GM12878 (cell line): ENCODE data around the gene TMEM132D. TPM values are rescaled to one million over a fixed set of nuclear protein-coding genes. Genes with fewer than 3 reads are reported as not detected.

Source experiments
- ATAC-seq: fragments of 200-7000 bp; cut with Tn5 transposase; 3 replicates; pipeline ENCODE4 v1.9.1; 2020; ENCODE audit warnings: mild to moderate bottlenecking, moderate library complexity
- BruUV-seq: library from RNA; stranded (reverse); fragments of 400-500 nt; replicated peaks from 2 replicates; lab custom pipeline; 2021; lab: Mats Ljungman, UMichigan
- CTCF ChIA-PET: fragments of 300-600 bp; sonication (Branson Sonifier 250); formaldehyde crosslinking; extraction: SDS; loops from one replicate; lab custom pipeline; 2021; ENCODE audit warnings: inconsistent platforms; lab: Yijun Ruan, JAX
- POLR2A ChIA-PET: fragments of 350-600 bp; formaldehyde crosslinking; extraction: SDS; loops from one replicate; lab custom pipeline; 2021; ENCODE audit warnings: inconsistent platforms; lab: Charles Lee
- RAD21 ChIA-PET: fragments of 300-600 bp; sonication (Branson Sonifier 250); formaldehyde crosslinking; loops from one replicate; lab custom pipeline; 2023; ENCODE audit warnings: antibody characterized with exemption; ENCODE audit not compliant: unreplicated experiment; lab: Charles Lee
- SMC1A ChIA-PET: fragments of 300-600 bp; sonication (Branson Sonifier 250); formaldehyde crosslinking; loops from one replicate; lab custom pipeline; 2023; ENCODE audit not compliant: unreplicated experiment, uncharacterized antibody; lab: Charles Lee
- DNase-seq: peaks from one replicate; pipeline ENCODE4 v3.0.0-alpha.2; 2011; ENCODE audit warnings: low read depth, low spot score
- FAIRE-seq: peaks from 3 replicates; lab custom pipeline; 2011; peaks lifted over from hg19 to GRCh38; lab: Jason Lieb, UNC
- H2AFZ ChIP-seq: 2 replicates; pipeline ENCODE4 v1.6.0; 2011; ENCODE audit warnings: low read depth, low read length, control low read depth; ENCODE audit not compliant: control insufficient read depth
- H3K27ac ChIP-seq: 2 replicates; pipeline ENCODE4 v1.5.1; 2011; ENCODE audit warnings: control low read depth; ENCODE audit not compliant: control insufficient read depth, insufficient read depth
- H3K27me3 ChIP-seq, 2 experiments: replicated peaks in 1 of 2; 2 replicates each; pipeline versions ENCODE4 v1.6.0 to v1.6.1; 2011; ENCODE audit warnings: low read length in 1 of 2; ENCODE audit not compliant: control insufficient read depth in 2 of 2, insufficient read depth in 2 of 2
- H3K36me3 ChIP-seq, 2 experiments: 2 replicates each; pipeline ENCODE4 v1.5.1; 2011; ENCODE audit warnings: low read length in 1 of 2; ENCODE audit not compliant: control insufficient read depth in 2 of 2, insufficient read depth in 2 of 2
- H3K4me1 ChIP-seq: 2 replicates; pipeline ENCODE4 v1.6.1; 2011; ENCODE audit warnings: mild to moderate bottlenecking, low read length, moderate library complexity, mixed read lengths; ENCODE audit not compliant: control insufficient read depth, insufficient read depth
- H3K4me2 ChIP-seq: 2 replicates; pipeline ENCODE4 v1.6.0; 2011; ENCODE audit warnings: control low read depth; ENCODE audit not compliant: control insufficient read depth, insufficient read depth
- H3K4me3 ChIP-seq: fragments of 200-600 bp; sonication (generic); 2 replicates; pipeline ENCODE4 v1.5.1; 2016
- H3K79me2 ChIP-seq: 2 replicates; pipeline ENCODE4 v1.6.0; 2011; ENCODE audit warnings: low read length; ENCODE audit not compliant: control insufficient read depth, insufficient read depth
- H3K9ac ChIP-seq: 2 replicates; pipeline ENCODE4 v1.8.0; 2011; ENCODE audit warnings: low read length, control low read depth, mixed read lengths; ENCODE audit not compliant: control insufficient read depth, insufficient read depth
- H3K9me3 ChIP-seq: replicated peaks from 3 replicates; pipeline ENCODE4 v1.5.1; 2011; ENCODE audit warnings: mild to moderate bottlenecking, low read length; ENCODE audit not compliant: control insufficient read depth, insufficient read depth
- H4K20me1 ChIP-seq: 2 replicates; pipeline ENCODE4 v1.6.0; 2011; ENCODE audit not compliant: control insufficient read depth, insufficient read depth
- BCL3 ChIP-seq: IDR thresholded peaks from 2 replicates; pipeline ENCODE4 v1.6.1; 2011; ENCODE audit warnings: borderline replicate concordance, low read depth, mild to moderate bottlenecking, moderate library complexity, low read length; ENCODE audit not compliant: insufficient read depth, poor library complexity, severe bottlenecking
- CHD1 ChIP-seq: IDR thresholded peaks from 2 replicates; pipeline ENCODE4 v1.6.1; 2012; ENCODE audit warnings: low read depth, low read length, improper control_type of control experiment
- CHD2 ChIP-seq: IDR thresholded peaks from 2 replicates; pipeline ENCODE4 v1.6.1; 2011; ENCODE audit warnings: low read depth, low read length, improper control_type of control experiment, borderline replicate concordance
- EGR1 ChIP-seq, 2 experiments: IDR thresholded peaks; 1 replicate in 1 of 2; 2 replicates in 1 of 2; pipeline ENCODE4 v1.6.1; 2011 to 2012; ENCODE audit warnings: low read depth in 2 of 2, low read length in 2 of 2, borderline replicate concordance in 1 of 2, mild to moderate bottlenecking in 1 of 2, moderate library complexity in 1 of 2
- FOS ChIP-seq: IDR thresholded peaks from 3 replicates; pipeline ENCODE4 v1.6.1; 2011; ENCODE audit warnings: borderline replicate concordance; ENCODE audit not compliant: insufficient read length; ENCODE audit errors: extremely low read depth
- HDAC6 ChIP-seq: fragments of 200-600 bp; sonication (generic); IDR thresholded peaks from one replicate; pipeline ENCODE4 v1.8.0; 2017; ENCODE audit warnings: antibody characterized with exemption; ENCODE audit not compliant: unreplicated experiment
- JUNB ChIP-seq: IDR thresholded peaks from 2 replicates; pipeline ENCODE4 v1.6.1; 2016; ENCODE audit warnings: antibody characterized with exemption, mild to moderate bottlenecking
- PBX3 ChIP-seq: IDR thresholded peaks from 2 replicates; pipeline ENCODE4 v1.6.1; 2011; ENCODE audit warnings: mild to moderate bottlenecking, low read depth, low read length, moderate library complexity; ENCODE audit not compliant: insufficient replicate concordance
- POLR2AphosphoS5 ChIP-seq: IDR thresholded peaks from 2 replicates; pipeline ENCODE4 v1.6.1; 2011; ENCODE audit warnings: mild to moderate bottlenecking, low read length, inconsistent platforms
- SMAD5 ChIP-seq: IDR thresholded peaks from 2 replicates; pipeline ENCODE4 v1.6.1; 2016; ENCODE audit warnings: antibody characterized with exemption, low read depth
- SRF ChIP-seq, 2 experiments: IDR thresholded peaks; 2 replicates each; pipeline ENCODE4 v1.6.1; 2011; ENCODE audit warnings: low read depth in 2 of 2, low read length in 2 of 2, mild to moderate bottlenecking in 1 of 2, moderate library complexity in 1 of 2
- STAT3 ChIP-seq: IDR thresholded peaks from 2 replicates; pipeline ENCODE4 v1.6.1; 2011; ENCODE audit warnings: low read depth, low read length, improper control_type of control experiment
- TARDBP ChIP-seq: IDR thresholded peaks from 2 replicates; pipeline ENCODE4 v1.6.1; 2016; ENCODE audit warnings: borderline replicate concordance
- TBL1XR1 ChIP-seq: IDR thresholded peaks from 2 replicates; pipeline ENCODE4 v1.6.1; 2012; ENCODE audit warnings: low read depth, low read length, improper control_type of control experiment
- USF2 ChIP-seq: IDR thresholded peaks from 2 replicates; pipeline ENCODE4 v1.6.1; 2011; ENCODE audit warnings: low read depth, low read length, improper control_type of control experiment, borderline replicate concordance
- YBX1 ChIP-seq: fragments of 450-650 bp; IDR thresholded peaks from 2 replicates; pipeline ENCODE4 v1.6.1; 2016; ENCODE audit warnings: antibody characterized with exemption
- YY1 ChIP-seq: IDR thresholded peaks from 2 replicates; pipeline ENCODE4 v1.6.1; 2011; ENCODE audit warnings: low read depth, mild to moderate bottlenecking, low read length
- ZBED1 ChIP-seq: IDR thresholded peaks from 2 replicates; pipeline ENCODE4 v1.6.1; 2016; ENCODE audit warnings: borderline replicate concordance
- ZNF217 ChIP-seq: fragments of 450-650 bp; IDR thresholded peaks from 2 replicates; pipeline ENCODE4 v1.6.1; 2017; ENCODE audit warnings: antibody characterized with exemption, mild to moderate bottlenecking
- ZNF622 ChIP-seq: fragments of 450-650 bp; IDR thresholded peaks from 2 replicates; pipeline ENCODE4 v1.6.1; 2017; ENCODE audit warnings: mild to moderate bottlenecking, inconsistent platforms
- WGBS: methylation state at CpG from one replicate; pipeline ENCODE4 v1.1.6; 2016; ENCODE audit warnings: low lambda C conversion rate; ENCODE audit not compliant: insufficient replicate concordance, insufficient coverage; ENCODE audit errors: missing lambda C conversion rate; 5-methylcytosine and 5-hydroxymethylcytosine counted together
- in situ Hi-C: fragments of 300-500 bp; cut with MboI; formaldehyde crosslinking; loops from 9 replicates; pipeline ENCODE4 v1.14.3; 2018; ENCODE audit warnings: mixed read lengths
- intact Hi-C: fragments of 100-400 bp; cut with micrococcal nuclease; formaldehyde crosslinking; loops from one replicate; pipeline ENCODE4 v1.14.2; 2022; ENCODE audit not compliant: unreplicated experiment
- polyA plus RNA-seq, 11 experiments: library from polyadenylated mRNA; depleted of rRNA in 4 of 11; unstranded in 6 of 11; stranded (reverse) in 5 of 11; fragments of >200 nt; fragmentation: Nextera tagmentation in 4 of 11; fragmentation: Illumina TruSeq in 1 of 11; extraction: Ambion mirVana in 4 of 11; extraction: Trizol in 1 of 11; gene quantifications; 1 replicate in 1 of 11; 2 replicates in 10 of 11; pipeline versions ENCODE4 v1.2.1 to v1.2.3, GENCODE V29; 2011 to 2016; ENCODE audit warnings: inconsistent platforms in 2 of 11, missing spikeins in 2 of 11, low read depth in 1 of 11
- total RNA-seq, 4 experiments: library from RNA; depleted of rRNA in 3 of 4; stranded (reverse); fragments of >200 nt in 3 of 4; fragmentation: Illumina TruSeq in 1 of 4; extraction: Trizol in 1 of 4; gene quantifications; 2 replicates each; pipeline versions ENCODE4 v1.2.1 to v1.2.3, GENCODE V29; 2013 to 2021

The TMEM132D gene
- total and polyA plus RNA-seq, 10 of the 15 experiments (the other 5 are each of a cell fraction or from before 2014, with no cell fraction given), result under 0.01 to 0.12 (median 0.02) TPM; not detected in 3

- FAIRE-seq, result no peak
- in situ Hi-C loops, result no loop called here
Observed at GRCh38 chr12:129310346-129310745, 593.5 kb downstream of the TMEM132D start.

More at GRCh38 chr12:129310346-129310745, 593.5 kb downstream of the TMEM132D start:
- H3K4me3 ChIP-seq, result no peak overlapping the region
- H3K36me3 ChIP-seq, result no peaks in the 10 kb centered on the region
- no peak overlapping the region for H3K4me2 ChIP-seq
- WGBS, result 18% methylated on average over 2 of the region's 2 CpGs
- no peaks in the 10 kb centered on the region for H3K4me1 ChIP-seq
- ChIA-PET POLR2A (no interaction called here), RAD21 (no interaction called here), SMC1A (no interaction called here), CTCF (no interaction called here)
- H3K9me3 ChIP-seq, result no peaks in the 10 kb centered on the region
- intact Hi-C loops, result no loop called here
- DNase-seq (no peak), ATAC-seq (no peak)
- no peak overlapping the region for H3K9ac ChIP-seq
- no peaks in the 10 kb centered on the region for H3K27me3 ChIP-seq
- TF ChIP-seq JUNB (no peak), SRF (IDR thresholded peaks at IDR 0.05; ENCODE audit: low read depth in 2 of 2, low read length in 2 of 2) (no peak), CHD1 (no peak), EGR1 (IDR thresholded peaks at IDR 0.05; ENCODE audit: borderline replicate concordance in 1 of 2, low read depth in 2 of 2, low read length in 2 of 2) (no peak), TARDBP (no peak), ZNF217 (no peak), PBX3 (no peak), ZNF622 (no peak), HDAC6 (no peak), USF2 (no peak), SMAD5 (no peak), YBX1 (no peak), CHD2 (no peak), ZBED1 (no peak), POLR2AphosphoS5 (no peak), BCL3 (no peak), FOS (no peak), TBL1XR1 (no peak), STAT3 (no peak), YY1 (no peak)
- H3K79me2 ChIP-seq, result no peaks in the 10 kb centered on the region
- no peak overlapping the region for H2AFZ ChIP-seq
- BruUV-seq, result no TSS peak
- no peaks in the 10 kb centered on the region for H4K20me1 ChIP-seq
- no peak overlapping the region for H3K27ac ChIP-seq
